NK-92 treated with Interleukin-12 subunit alpha and Interleukin-12 subunit beta, amount 100 ng/mL, for 24 hours (cell line): ENCODE results near the gene WBP11.

ENCODE experiments used
- DNase-seq: peaks from one replicate; lab custom pipeline; 2025; lab: John Stamatoyannopoulos, UW

WBP11 gene

DNA sequence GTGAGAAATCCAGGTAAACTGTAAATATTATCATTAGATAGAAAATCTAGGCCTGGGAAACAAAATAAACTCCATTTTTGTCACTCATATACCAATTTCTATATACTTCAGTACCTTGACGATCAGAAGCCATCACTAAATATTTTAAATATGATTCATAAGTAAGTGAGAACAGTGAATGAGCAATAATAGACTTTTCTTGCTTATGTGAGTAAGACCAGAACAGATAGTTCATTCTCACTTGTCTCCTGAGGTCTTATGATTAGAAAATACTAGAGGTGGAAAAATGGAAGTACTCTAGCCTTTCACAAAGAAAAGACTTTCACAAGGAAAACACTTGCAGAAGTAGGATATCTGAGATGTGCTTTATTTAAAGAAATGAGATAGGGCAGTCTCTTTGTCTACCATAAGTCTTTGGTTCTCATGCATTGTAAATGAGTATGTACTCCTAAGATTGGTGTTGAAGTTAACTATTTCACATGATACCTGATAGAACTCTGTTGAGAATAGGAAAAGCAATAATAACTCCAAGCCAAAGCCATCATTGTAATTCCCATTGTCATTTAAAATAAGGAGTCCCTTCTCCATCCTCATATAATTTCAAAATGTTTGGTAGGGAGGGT lies 20.8 kb upstream of the WBP11 start:
- no peak for DNase-seq

DNA sequence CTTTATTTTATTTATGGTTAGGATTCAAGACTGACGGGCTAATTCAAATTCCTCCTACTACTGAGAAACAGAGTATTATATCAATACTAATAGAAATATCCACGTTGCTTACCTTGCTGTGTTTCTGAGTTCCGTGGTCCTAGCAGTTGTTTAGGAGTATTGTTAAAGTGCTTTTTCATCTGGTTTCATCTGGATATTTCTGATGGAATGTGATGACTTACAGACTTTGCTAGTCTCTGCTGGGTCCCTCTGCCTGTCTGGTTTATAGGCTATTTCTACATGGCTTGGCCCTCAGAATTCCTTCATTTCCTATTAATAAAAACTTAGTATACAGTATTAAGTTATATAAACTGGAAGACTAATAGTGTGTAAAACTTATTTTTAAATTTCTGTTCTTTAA lies 10.7 kb upstream of the WBP11 start, which contains the start of gene SMCO3:
SMCO3 (minus strand) TSS at position 169 of the 400 bp plus-strand sequence. CDS start 7,502 bp downstream, outside the sequence.
- no peak for DNase-seq

DNA sequence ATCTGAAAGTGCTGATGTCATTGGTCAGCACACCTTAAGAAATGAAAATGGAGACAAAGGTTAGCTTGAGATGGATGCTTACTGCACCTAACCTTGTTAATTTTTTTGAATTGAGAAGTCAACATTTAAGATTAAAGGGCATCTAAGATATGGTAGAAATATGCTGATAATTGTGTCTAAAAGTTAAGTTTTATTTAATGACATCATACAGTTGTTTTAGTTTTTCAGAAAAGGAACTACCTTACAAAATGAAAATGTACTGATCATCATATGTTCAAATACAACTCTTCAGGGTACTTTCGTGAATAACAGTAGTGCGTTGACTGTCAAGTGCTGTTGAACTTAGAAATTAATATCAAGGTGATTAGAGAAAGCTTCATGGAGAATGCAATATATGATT lies 8.2 kb upstream of the WBP11 start:
- DNase-seq, result no peak

DNA sequence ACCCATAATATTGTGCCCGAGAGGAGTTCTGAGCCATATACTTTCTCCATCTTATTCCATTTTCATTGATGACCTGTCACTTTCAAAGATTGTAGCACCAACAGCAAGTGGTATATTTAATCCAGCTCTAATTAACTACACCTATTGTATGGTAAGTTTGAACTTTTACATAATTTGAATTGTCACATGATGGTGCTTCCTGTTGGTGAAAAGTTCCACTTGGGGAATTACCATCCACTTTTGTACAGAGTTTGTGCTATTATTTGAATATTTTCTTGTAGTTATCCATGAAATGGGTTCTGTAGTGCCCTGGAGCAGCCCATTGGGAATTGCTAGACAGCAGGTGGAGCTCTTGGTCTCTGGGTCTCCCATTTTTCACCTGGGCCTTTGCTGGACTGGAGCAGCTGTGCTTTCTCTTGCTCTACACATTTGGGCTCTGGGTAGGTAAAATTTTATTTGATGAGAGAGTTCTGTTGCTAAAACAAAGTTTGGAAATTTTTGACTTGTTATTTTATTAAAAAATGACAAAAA lies 7.7 kb upstream of the WBP11 start:
- no peak for DNase-seq

DNA sequence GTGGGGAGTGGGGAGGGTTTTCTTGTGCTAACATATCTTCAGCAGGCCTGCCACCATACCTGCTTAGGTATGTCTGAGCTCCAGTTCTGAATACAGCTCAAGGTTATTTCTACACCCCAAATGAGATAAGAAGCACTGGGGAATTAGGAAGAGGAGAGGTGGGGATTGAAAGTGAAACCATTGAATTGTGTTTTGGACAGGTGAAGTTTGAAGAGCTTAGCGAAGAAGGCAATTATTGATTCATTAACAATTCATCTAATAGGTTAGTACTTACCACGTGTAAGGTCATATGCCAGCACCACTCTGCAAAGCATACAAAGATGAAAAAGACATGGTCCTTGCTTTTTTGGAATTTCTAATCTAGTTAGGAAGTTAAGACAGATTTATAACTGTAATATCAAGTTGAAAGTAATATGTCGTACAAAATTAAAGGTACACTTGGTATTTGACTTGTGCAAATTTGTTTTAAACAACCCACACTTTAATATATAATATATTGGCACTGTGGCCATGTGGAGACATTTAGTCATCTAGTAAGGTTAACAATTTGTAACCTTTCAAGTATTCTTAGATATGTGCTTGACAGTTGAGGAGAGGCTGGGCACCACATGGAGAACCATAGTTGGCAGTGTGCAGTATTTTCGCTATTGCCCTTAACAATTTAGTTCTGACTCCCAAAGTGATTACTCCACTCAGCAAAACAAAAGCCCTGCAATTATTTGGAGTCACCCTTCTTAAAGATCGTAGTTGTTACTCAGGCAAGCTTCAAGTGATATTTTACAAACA lies 7.1 kb upstream of the WBP11 start:
- no peak for DNase-seq

DNA sequence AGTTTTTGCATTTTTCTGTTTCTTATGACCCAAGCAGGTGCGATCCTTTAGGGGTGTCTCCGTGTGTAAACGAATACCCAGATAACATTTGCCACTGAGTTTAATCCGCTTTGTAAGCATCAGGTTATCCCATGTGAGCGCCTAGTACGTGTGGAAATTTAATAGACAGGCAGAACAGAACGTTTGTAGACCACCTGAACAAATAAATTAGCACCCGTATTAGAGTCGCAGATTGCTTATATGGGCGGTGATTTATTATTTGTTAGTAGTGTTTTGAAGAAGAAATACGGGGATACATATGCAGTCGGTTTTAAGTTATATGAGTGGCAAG lies 517 bp upstream of the WBP11 start:
- DNase-seq, result no peak

DNA sequence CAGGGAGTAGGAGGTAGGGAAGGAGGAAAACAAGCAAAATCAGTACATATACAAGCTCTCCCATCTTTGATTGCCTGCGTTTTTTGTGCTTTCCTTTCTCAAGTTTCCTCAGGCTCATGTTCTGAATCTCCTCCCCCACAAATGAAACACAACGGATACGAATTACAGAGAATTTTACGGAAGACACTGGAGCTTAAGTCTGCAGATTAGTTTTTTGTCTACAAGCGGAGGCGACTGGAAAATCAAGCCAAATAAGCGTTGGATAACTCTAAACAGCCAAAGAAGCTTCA lies 612 bp downstream of the WBP11 start:
- no peak for DNase-seq

DNA sequence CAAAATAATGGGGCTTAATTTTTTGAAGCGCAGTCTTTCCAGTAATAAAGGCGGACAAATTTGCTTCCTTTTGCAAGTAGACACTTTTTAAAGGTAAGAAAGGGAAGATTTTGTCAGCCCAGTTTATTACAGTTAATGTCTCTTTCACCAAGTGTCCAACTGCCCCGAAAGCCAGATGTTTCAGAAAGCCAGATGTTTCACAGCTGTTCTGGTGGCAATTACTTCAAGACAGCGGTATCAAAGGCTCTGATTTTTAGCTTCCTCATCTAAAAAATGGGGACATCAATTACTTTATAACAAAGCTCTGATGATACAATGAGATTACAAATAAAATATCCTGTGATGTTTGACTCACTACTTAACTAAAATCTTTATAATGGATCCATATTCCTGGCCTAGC lies 1.0 kb downstream of the WBP11 start:
- DNase-seq, result no peak

DNA sequence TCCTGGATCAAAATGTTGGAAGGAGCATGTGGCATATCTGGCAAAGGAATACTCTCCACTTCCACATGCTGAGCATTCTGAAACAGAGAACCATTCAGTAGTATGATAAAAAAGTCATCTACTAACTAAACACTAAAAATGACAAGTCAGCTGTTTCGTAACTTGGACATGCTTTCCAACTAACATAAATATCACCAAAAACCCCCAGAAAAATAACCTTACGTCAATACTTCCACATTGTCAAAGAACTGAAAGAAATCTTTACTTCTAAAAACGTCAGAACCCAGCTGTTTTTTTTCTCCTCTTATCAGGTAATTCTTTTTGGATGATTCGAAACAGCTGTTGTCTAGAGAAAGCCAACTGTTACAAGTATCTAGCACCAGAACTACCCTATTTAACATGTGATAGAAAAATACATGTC lies 8.2 kb downstream of the WBP11 start:
- DNase-seq, result no peak

DNA sequence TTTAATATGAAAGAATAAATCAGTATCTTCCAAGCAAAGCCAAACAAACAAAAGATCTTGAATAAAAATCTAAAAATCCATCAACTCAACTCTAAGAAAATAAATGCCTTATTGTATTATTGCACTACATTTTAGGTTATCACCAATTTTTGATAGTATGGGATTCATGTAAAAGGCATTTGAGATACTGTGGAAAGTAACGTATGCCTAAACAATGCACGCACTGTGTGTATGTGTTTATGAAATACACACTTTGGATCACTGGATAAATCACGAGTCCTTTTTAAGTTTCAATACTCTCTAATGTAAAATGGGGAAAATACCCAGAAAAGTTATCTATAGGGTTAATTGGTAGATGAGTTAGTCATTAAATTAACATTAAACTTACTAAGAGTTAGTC lies 17.7 kb downstream of the WBP11 start:
- no peak for DNase-seq

DNA sequence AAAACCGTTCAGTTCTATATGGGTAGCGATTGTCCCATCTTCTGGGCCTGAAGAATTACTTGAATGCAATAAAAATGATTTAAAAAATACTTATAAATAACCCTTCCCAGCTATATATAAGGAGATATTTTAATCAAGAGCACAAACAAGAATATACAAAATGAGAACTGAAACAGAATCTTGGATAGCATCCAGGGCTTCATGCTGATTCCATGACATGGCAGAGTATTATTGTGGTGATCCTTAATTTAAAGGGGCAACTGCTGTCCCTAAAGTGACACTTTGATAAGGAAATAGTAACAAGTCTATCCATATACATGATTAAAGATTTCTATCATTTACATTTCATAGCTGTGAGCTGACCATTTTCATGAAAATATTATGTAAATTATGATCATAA lies 18.8 kb downstream of the WBP11 start:
- DNase-seq, result no peak

DNA sequence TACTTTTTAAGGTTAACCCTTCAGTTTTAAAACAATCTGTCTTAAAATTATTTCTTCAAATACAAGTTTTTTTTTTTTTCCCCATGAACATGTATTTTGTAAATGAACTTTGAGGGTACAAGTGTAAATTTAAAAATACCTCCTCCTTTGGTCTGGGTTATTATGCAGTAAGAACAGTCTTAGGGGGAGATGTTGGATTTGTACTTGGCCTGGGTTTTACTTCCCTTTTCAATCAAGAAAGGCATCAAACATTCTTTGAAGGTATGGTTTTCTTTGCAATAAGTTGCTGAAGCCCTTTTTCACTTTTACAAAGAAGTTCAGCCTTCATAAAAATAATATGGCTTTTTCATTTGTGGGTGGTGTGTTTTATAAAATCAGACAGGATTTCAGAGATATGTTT lies 20.5 kb downstream of the WBP11 start:
- no peak for DNase-seq

DNA sequence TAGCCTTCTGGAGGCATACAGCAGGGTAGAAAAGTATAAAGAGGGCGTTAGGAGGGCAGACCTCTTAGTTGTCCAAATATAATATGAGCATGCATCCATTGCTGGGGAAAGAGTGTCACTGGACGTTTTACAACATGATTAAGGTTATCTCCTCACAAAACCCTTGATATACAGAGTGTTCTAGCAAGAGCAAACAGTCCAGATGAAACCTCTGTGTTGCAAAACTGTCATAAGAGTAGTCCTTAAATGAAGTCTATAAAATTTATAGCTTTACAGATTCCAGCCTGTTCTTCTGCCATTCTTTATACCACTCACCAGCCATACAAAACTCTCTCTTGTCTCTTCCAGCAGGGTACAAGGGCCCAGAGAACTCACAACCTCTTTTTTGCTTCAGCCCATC lies 21.7 kb downstream of the WBP11 start:
- no peak for DNase-seq

DNA sequence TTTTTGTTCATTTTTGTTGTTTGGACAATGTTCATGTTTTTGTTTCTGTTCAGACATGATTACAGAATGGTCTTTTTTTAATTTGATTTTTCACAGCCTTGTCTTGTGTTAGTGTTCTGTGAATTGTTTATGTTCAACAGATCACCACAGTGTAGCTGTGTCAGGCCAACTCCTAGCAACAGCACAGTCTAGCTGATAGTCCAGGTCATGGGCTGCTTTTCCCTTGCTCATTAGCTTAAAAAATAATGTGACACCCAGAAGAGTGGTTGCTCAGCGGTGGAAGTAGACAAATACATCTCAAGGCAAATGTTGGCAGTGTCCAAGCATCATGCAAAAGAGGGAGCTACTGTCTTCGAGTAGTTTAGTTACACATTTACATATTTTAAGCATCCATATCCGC lies 22.4 kb downstream of the WBP11 start:
- no peak for DNase-seq

DNA sequence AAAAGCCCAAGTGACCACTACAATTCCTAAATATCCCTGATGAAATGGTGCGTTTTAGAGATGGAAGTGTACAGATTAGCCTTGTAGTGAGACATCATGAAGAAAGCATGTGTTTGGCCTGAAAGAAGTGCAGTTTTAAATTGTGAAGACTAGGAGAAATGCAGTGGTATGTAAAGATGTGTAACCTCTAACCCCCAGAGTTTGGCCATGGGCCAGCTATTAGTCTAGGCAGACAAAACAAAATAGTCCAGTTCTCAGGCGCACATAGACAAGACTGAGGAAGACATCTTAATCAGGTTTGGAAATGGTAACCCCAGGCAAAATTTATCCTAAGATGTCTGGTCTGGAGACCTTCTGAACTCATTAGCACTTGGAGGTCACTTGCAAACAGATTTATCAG lies 23.4 kb downstream of the WBP11 start:
- DNase-seq, result no peak

DNA sequence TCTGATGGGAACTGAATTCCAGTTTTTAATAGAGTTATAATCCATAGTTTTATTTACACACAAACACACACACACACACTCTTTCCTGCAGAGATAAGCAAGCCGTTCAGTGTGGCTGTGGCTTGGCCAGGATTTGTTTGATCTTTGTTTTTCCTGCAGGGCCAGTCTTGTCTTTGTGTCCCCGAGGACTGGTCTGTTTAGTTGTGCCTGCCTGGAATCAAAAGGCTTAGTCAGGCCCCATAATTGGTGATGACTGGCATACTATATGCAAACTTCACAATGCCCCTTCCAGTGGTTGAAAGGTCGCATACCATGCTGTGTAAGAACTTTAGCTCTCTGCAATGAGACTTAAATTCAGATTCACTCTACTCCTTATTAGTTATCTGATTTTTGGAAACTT lies 26.0 kb downstream of the WBP11 start:
- no peak for DNase-seq

DNA sequence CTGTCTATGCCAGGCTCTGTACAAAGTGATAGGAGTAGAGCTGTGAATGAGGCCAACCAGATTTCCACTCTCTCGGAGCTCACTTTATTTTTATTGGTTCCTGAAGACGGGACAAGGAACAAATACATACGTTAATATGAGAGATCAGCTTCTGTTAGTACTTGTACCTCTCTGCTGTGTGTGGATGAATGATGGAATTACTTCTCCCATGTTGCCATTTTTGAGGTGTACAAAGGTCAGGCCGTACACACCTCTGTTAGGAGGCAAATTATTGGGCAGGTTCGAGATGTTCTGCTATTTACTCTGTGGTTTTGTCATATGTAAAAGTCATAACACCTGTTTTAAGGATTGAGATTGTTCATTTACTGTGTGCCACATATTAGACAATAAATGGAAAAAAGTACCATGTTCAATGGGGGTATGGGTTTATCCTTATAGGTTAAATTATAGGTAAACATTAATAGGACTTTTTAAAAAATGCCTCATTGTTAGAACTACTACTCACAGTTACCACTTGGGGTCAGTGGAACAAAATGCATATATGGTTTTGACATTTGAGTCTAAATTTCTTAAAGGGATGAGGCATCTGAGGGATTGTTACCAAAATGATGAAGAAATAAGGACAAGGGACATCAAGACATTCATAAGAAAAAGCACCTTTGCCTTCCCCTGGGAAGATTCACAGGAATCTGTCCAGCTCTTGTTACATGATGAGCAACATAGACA lies 26.9 kb downstream of the WBP11 start:
- DNase-seq, result no peak

DNA sequence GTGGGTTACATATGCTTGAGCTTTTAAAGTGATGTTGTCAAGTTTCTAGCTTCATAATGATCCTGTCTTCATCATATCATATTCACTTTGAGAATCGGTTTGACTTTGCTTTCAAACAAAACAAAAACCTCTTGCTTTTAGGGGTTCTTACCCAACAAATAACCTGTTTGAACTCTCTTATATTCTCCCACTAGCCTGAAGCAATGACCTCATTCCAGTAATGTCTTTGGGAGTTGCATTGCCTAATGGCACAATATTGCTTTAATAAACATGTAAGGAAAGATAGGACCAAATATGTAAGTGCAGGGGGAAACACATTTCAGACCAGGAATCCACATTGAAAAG lies 27.7 kb downstream of the WBP11 start:
- no peak for DNase-seq

DNA sequence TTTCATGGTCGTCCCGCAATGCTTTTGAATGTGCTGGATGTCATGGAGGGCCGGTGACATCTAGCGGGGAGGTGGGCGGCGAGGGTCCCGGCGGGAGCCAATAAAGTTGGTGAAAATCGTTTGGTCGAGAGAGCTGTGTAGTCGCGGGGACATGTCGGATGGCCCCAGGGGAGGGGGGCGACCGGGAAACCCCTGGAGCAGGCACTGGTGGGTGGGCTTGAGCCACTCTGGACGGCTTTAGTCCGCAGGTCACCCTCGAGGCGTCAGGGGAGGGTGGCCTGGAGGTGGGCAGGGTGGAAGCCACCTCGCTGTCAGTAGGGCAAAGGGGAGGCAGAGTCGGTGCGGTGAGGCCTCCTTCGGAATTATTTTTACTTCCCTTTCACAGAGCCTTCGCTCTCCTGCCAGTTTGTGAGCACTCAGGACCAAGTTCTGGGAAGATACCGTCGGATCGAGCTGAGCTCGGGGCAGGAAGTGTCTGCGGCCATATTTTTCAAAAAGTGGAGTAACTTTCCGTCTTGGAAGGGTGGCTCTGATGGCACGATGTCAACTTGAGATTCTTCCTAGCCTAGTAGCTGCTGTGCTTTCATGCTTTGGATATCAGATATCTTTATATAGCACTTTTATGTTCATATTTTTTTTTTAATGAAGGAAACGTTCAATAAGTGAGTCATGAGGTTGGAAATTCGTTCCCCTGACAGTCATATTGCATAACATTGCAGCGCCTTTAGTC lies 28.2 kb downstream of the WBP11 start:
- DNase-seq, result no peak

DNA sequence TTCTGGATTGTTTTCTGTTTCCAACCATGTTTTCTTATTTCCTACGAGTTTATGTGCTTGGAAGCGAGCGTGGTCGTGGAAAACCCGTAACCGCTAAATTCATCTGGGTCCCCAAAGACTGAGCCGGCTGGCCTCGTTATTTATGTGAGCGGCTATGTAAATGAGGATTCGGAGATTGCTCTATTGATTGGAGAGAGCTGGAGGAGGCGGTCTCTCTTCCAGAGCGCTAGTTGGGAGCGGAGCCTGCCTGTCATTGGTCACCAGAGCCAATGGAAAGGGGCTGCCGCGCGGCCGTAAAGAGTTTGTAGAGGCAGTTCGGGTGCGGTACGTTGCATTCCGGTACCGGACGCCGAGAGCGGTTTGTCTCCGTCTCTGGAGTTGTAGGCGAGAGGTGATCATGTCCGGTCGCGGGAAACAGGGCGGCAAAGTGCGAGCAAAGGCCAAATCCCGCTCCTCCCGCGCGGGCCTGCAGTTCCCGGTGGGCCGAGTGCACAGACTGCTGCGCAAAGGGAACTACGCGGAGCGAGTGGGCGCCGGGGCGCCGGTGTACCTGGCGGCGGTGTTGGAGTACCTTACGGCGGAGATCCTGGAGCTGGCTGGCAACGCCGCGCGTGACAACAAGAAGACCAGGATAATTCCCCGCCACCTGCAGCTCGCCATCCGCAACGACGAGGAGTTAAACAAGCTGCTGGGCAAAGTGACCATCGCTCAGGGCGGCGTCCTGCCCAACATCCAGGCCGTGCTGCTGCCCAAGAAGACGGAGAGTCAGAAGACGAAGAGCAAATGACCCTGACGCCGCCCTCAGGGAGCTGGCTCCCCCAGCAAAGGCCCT lies 29.0 kb downstream of the WBP11 start:
- DNase-seq, result no peak

DNA sequence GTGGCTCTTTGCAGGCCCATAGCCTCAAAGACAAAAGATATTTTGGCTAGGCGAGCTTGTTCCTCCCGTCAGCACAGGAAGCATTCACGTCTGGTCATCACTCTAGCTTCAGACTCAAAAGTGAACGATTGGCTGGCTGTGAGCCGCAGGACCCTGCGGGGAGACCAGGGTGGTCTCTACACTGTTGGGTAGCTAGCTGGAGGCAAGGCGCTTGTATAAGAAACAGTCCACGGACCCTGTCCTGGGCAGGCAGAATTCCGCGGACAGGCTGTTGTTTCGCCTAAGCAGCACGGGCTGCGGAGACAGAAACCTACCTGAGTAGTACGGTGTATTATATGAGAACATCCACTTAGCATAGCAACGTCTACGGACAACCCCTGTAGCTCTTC lies 29.6 kb downstream of the WBP11 start:
- no peak for DNase-seq

DNA sequence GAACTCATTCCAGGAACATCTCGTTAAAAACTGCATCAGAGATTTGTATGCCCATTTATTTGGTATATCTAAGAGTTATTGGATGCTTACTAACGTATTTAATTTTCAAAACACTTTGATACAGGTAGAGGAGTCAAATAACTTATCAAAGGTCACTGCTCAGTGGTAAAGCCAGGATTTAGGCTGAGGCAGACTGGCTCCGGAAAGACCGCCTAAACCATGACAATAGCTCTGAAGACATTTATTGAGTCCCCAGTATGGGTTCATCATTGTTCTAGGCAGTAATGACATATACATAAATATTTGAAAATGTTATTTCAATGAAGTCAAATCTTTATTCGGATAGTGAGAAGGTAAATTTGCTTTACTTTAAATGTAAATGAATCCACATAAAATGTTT lies 30.3 kb downstream of the WBP11 start:
- no peak for DNase-seq
